ENCODE measurements around the gene ZMYND8. TPM values are rescaled to one million over a fixed set of nuclear protein-coding genes. Genes with fewer than 3 reads are reported as not detected.

Gene ZMYND8
- total and polyA plus RNA-seq, 2 donors (not counting 1 experiment from before 2014, with no cell fraction given) = 12.6 to 13.0 TPM

DNA sequence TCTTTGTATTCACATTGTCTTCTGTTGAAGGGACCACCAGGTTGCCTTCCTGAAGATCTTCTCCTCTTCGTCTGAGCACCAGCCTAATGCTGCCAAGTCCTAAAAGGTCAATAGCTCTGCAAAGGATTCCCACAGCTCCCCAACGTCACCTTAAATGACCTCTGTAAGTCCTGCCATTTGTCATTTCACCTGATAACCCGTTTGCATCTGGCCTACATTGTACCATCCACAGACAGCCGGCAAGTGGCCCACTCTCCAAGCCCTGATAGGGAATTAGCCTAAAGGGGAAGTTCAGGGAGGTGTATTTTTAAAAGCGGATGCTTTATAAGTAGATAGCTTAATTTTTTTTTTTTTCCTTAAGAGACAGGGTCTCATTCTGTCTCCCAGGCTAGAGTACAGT lies 127.8 kb downstream of the ZMYND8 start:
- Histone ChIP-seq H4K20me1 (ENCODE audit: control insufficient read depth, extremely low read depth, insufficient read depth, low read length) (no peaks in the 10 kb centered on the region), H3K79me2 (ENCODE audit: control insufficient read depth, insufficient read depth, low read length) (no peaks in the 10 kb centered on the region), H3K4me3 (replicated peaks in 1 of 4; ENCODE audit: control extremely low read depth in 1 of 4, insufficient read depth in 1 of 4, low read depth in 3 of 4, low read length in 4 of 4) (no peak overlapping the region), H3K36me3 (ENCODE audit: control insufficient read depth, insufficient read depth, low read length) (peaks cover 13% of the 10 kb centered on the region), H3K9ac (ENCODE audit: insufficient read depth, low read length) (no peak overlapping the region), H3K9me3 (ENCODE audit: control insufficient read depth, insufficient read depth, low read depth, low read length) (no peaks in the 10 kb centered on the region), H3K4me1 (ENCODE audit: control insufficient read depth, extremely low read depth, insufficient read depth, low read length) (no peaks in the 10 kb centered on the region), H3K27me3 (ENCODE audit: control insufficient read depth, insufficient read depth, low read length) (no peaks in the 10 kb centered on the region), H2AFZ (ENCODE audit: low read length) (no peak overlapping the region), H3K27ac (ENCODE audit: insufficient read depth, low read length) (no peak overlapping the region), H3K4me2 (ENCODE audit: extremely low read depth, insufficient read depth, low read length) (no peak overlapping the region)
- TF ChIP-seq EZH2 (IDR thresholded peaks at IDR 0.05; ENCODE audit: low read length, missing control alignments) (no peak), CTCF (conservative IDR thresholded peaks at IDR 0.05 in 1 of 2, IDR thresholded peaks at IDR 0.05 in 1 of 2; ENCODE audit: low read depth in 1 of 2, low read length in 2 of 2) (no peak)
- no peak for DNase-seq (ENCODE audit: low read depth in 2 of 2)

GRCh38 chr20:47227576-47227975 lies 128.9 kb downstream of the ZMYND8 start:
- Histone ChIP-seq H3K36me3 (ENCODE audit: control insufficient read depth, insufficient read depth, low read length) (peaks cover 13% of the 10 kb centered on the region), H2AFZ (ENCODE audit: low read length) (no peak overlapping the region)

DNA sequence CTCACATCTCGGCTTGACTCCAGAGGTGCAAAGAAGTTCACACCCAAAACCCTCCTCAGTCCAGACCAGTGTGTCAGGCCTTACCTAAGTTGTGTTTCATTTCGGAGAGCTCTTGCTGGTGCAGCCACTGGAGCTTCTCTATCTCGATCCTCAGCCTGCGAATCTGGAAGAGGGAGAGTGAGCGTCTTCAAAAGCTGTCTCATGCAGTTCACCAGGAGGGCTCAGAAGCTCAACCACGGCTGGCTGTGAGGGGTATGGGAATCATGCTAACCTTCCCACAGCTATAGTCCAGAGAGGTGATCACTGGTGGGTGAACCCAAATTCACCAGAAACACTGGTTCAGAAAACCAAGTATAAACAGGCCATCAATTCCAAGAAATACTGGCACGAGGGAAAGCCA lies 129.4 kb downstream of the ZMYND8 start:
- Histone ChIP-seq H3K27me3 (ENCODE audit: control insufficient read depth, insufficient read depth, low read length) (no peaks in the 10 kb centered on the region), H4K20me1 (ENCODE audit: control insufficient read depth, extremely low read depth, insufficient read depth, low read length) (no peaks in the 10 kb centered on the region), H3K4me1 (ENCODE audit: control insufficient read depth, extremely low read depth, insufficient read depth, low read length) (no peaks in the 10 kb centered on the region), H2AFZ (ENCODE audit: low read length) (no peak overlapping the region), H3K36me3 (ENCODE audit: control insufficient read depth, insufficient read depth, low read length) (peaks cover 13% of the 10 kb centered on the region), H3K4me2 (ENCODE audit: extremely low read depth, insufficient read depth, low read length) (no peak overlapping the region), H3K79me2 (ENCODE audit: control insufficient read depth, insufficient read depth, low read length) (no peaks in the 10 kb centered on the region), H3K27ac (ENCODE audit: insufficient read depth, low read length) (no peak overlapping the region), H3K9me3 (ENCODE audit: control insufficient read depth, insufficient read depth, low read depth, low read length) (no peaks in the 10 kb centered on the region), H3K9ac (ENCODE audit: insufficient read depth, low read length) (no peak overlapping the region), H3K4me3 (replicated peaks in 1 of 4; ENCODE audit: control extremely low read depth in 1 of 4, insufficient read depth in 1 of 4, low read depth in 3 of 4, low read length in 4 of 4) (no peak overlapping the region)
- no peak for TF ChIP-seq CTCF (conservative IDR thresholded peaks at IDR 0.05 in 1 of 2, IDR thresholded peaks at IDR 0.05 in 1 of 2; ENCODE audit: low read depth in 1 of 2, low read length in 2 of 2)
- TF ChIP-seq EZH2 (IDR thresholded peaks at IDR 0.05; ENCODE audit: low read length, missing control alignments) = no peak
- DNase-seq (ENCODE audit: low read depth in 2 of 2) = no peak

More at GRCh38 chr20:47227576-47227975, 128.9 kb downstream of the ZMYND8 start:
- Histone ChIP-seq H3K27ac (ENCODE audit: insufficient read depth, low read length) (no peak overlapping the region), H3K4me3 (replicated peaks in 1 of 4; ENCODE audit: control extremely low read depth in 1 of 4, insufficient read depth in 1 of 4, low read depth in 3 of 4, low read length in 4 of 4) (no peak overlapping the region), H3K27me3 (ENCODE audit: control insufficient read depth, insufficient read depth, low read length) (no peaks in the 10 kb centered on the region), H3K4me1 (ENCODE audit: control insufficient read depth, extremely low read depth, insufficient read depth, low read length) (no peaks in the 10 kb centered on the region), H3K79me2 (ENCODE audit: control insufficient read depth, insufficient read depth, low read length) (no peaks in the 10 kb centered on the region), H3K9ac (ENCODE audit: insufficient read depth, low read length) (no peak overlapping the region), H3K4me2 (ENCODE audit: extremely low read depth, insufficient read depth, low read length) (no peak overlapping the region), H4K20me1 (ENCODE audit: control insufficient read depth, extremely low read depth, insufficient read depth, low read length) (no peaks in the 10 kb centered on the region), H3K9me3 (ENCODE audit: control insufficient read depth, insufficient read depth, low read depth, low read length) (no peaks in the 10 kb centered on the region)
- DNase-seq (ENCODE audit: low read depth in 2 of 2) = no peak
- no peak for TF ChIP-seq EZH2 (IDR thresholded peaks at IDR 0.05; ENCODE audit: low read length, missing control alignments)
